Mesangial cell (primary cell): ENCODE measurements around the gene ARL3. TPM values are rescaled to one million over a fixed set of nuclear protein-coding genes. Genes with fewer than 3 reads are reported as not detected.

Experiments used
- total RNA-seq: library from RNA; depleted of rRNA; stranded (reverse); fragments of >200 nt; gene quantifications from 2 replicates; pipeline ENCODE4 v1.2.3, GENCODE V29; 2015

ARL3 gene
- 6.2 and 6.8 TPM in 2 replicates for total RNA-seq

DNA sequence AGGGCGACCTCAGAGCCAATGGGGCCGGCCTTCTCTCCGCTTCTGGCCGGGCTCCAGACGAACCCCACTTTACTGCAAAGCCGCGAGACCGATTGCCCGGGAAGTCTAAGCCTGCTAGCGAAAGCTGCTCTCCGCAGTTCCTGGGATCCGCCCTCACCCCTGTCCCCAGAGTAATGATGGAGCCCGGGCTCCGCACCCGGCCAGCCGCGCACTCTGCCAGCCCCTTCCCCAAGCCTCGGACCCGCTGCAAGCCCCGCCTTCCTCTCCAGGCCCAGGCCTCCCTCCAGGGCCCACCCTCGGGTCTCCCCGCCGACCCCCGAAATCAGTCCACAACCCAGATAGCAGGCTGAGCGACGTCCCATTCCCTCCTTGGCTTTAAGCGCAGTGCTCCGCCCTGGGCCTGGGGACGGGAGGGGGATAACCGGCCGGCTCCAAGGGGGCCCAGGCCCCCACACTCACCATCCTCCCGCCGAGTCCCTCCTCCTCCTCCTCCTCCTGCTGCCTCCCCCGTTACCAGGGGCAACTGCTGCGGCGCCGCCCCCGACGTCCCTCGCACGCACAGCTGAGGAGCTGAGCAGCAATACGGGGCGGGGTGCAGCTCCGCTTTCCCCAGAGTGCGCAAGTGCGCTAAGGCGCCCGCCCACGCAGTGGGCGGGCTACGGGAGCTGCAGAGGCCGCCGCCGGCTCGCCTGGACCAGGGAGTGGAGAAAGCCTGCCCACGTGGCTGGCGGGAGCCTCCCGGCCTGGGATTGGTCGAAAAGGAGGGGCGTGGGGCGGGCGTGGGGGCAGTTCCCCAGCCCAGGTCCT is at the start of gene ARL3:
Gene ARL3 (minus strand): TSS at position 584 of the 807 bp plus-strand sequence. CDS start 122 bp downstream, at position 462.

DNA sequence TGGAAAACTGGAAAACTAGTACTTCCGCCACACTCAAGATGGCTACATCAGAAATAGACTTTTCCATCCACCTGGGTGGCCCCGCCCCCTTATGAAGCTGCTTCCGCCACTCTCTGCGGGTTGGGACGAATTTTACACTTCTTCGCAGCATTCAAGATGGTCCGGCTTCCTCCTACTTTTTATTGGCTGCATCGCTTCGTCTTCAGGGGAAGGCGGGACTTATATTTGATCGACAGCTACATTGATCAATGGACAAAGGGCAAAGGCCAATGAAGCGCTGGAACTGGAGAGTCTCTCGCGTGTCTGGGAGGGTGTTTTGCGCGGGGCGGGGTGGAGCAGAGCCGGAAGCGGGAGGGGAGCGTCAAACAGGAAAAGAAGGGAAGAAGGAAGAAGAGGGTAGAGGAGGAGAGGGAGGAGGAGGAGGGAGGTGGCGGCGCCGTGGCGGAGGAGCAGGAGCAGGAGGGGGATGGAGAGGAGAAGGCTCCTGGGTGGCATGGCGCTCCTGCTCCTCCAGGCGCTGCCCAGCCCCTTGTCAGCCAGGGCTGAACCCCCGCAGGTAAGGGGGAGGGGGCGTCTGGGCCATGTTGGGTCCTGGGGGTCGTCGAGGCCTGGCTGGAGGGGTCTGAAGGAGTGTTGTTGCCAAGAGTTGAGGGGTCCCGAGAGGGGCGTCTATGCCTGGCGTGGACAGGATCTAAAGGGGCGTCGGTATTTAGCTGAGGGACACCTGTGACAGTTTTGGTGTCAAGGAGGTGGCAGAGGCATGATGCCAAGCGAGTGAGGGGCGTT is 29.6 kb upstream of the ARL3 start, which contains the start of gene WBP1L:
Gene WBP1L (plus strand): TSS at position 361 of the 786 bp plus-strand sequence. CDS start 106 bp downstream, at position 467.

DNA sequence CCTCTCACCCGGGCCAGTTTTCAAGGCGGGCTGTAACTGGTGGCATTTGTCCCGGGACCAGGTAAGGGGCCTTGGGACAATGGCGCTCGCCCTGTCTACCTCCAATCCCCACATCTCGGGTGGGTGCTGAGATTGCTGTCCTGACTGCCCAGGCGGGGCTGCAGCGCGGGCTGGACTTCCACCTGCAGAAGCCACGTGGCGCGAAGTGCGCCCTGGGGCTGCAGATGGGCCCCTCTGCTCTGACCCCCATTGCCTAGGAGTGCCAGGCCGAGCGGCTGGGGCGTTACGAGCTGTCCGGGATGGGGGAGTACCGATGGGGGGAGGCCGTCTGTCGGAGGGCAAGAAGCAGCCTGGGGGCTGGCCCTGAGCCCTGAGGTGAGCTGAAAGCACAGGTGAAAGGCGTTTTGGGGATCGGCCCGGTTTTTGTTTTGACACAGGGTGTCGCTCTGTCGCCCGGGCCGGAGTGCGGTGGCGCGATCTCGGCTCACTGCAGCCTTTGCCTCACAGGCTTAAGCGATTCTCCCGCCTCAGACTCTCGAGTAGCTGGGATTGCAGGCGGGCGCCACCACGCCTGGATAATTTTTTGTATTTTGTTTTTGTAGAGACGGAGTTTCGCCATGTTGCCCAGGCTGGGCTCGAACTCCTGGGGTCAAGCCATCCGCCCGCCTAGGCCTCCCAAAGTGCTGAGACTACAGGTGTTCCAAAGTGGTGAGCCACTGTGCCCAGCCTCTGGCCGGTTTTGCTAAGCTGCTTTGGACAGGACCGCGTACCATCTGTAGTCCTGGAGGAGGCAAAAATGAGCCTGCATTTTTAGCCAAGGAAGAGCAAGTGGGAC is 641 bp upstream of the ARL3 start, which contains the start of gene SFXN2:
Gene SFXN2 (plus strand): TSS at position 16 of the 835 bp plus-strand sequence. CDS start 12,001 bp downstream, outside the sequence.

DNA sequence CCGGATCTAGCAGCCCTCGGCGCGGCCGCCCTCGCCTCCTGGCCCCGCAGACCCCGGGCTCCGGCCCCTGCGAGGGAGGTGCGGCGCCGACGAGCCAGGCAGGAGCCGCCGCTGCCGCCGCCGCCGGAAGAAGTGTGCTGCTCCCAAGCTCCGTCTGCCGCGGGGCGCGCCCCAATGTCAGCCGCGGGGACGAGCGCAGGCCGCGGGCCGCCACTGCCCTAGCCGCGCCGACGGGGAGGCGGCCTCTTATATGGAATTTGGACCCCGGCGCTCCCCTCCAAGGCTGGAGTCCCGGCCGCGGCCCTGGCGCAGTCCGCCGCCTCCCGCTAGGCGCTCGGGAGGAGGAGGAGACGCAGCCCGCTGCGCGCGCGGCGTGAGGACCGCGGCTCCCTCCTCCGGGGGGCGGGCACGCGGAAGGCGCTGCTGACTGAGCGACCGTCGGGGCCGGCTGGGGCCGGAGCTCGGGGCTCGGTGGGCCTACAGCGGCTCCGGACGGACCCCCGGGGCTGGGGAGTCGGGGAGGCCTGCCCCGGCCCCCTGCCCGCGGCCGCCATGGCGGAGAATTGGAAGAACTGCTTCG is 70.0 kb downstream of the ARL3 start, which contains the start of gene TRIM8:
Gene TRIM8 (plus strand): TSS at position 414 of the 580 bp plus-strand sequence. CDS start 139 bp downstream, at position 553.

Other genes starting within 250 kb of the ARL3 start
- 147 and 179 TPM in 2 replicates for gene ACTR1A, start 211.7 kb downstream of the ARL3 start, total RNA-seq
- 6.5 and 11.0 TPM in 2 replicates for gene SUFU, start 210.4 kb downstream of the ARL3 start, total RNA-seq
- gene TRIM8, start 69.9 kb downstream of the ARL3 start, total RNA-seq, result 125 and 217 TPM in 2 replicates
- gene SFXN2, start 239 bp upstream of the ARL3 start, total RNA-seq, result 7.2 and 12.9 TPM in 2 replicates
- 42.9 and 94.7 TPM in 2 replicates for gene WBP1L, start 29.6 kb upstream of the ARL3 start, total RNA-seq
- 0.13 TPM in 1 of 2 replicates, not detected in the other for gene CYP17A1, start 123.0 kb upstream of the ARL3 start, total RNA-seq
- gene BORCS7, start 139.9 kb upstream of the ARL3 start, total RNA-seq, result 14.0 and 31.2 TPM in 2 replicates
- gene AS3MT, start 155.1 kb upstream of the ARL3 start, total RNA-seq, result 4.7 and 6.0 TPM in 2 replicates
- gene CNNM2, start 203.9 kb upstream of the ARL3 start, total RNA-seq, result 2.1 and 7.9 TPM in 2 replicates